ENCODE results near the gene RASL10A. TPM values are rescaled to one million over a fixed set of nuclear protein-coding genes. Genes with fewer than 3 reads are reported as not detected.
A peak's percentile ranks its signal among the peaks of the same experiment; 100 is the strongest.

Gene RASL10A
- total and polyA plus RNA-seq, 10 donors: 0.54 to 6.1 (median 2.3) TPM

- intact Hi-C loops (cut with DNase I; ENCODE audit: low total_unique reads): no loop called here
- H3K36me3 ChIP-seq: peaks cover 0 to 7% (median 0%) of the 10 kb centered on the region in 6 donors
- peaks cover 0 to 55% (median 16%) of the 10 kb centered on the region in 7 donors for H3K27me3 ChIP-seq (replicated peaks in 1 of 7)
- WGBS, 5 donors: 14 to 51% (median 19%) methylated on average over 18 to 83 of the region's 83 CpGs
- H3K9me3 ChIP-seq: no peaks in the 10 kb centered on the region
- peak overlapping the region; percentile 51 to 89 (median 77) for H3K27ac ChIP-seq
- TF ChIP-seq POLR2AphosphoS5 (IDR thresholded peaks at IDR 0.05) (peak in 2 of 3 donors; percentile 61 to 70), CTCF (IDR thresholded peaks at IDR 0.05 in 8 of 11, conservative IDR thresholded peaks at IDR 0.05 in 3 of 11) (no peak)
- DNase-seq: peak; percentile 86
- peaks cover 26 to 89% (median 71%) of the 10 kb centered on the region in 6 donors for H3K4me1 ChIP-seq
- peak overlapping the region; percentile 60 to 89 (median 72) for H3K4me3 ChIP-seq
Measured at GRCh38 chr22:29306835-29307595, 8.5 kb downstream of the RASL10A start.

GRCh38 chr22:29306175-29306834 lies 9.2 kb downstream of the RASL10A start, which contains the start of gene GAS2L1:
GAS2L1 (plus strand) TSS chr22:29306650; CDS start chr22:29308106, 1,456 bp downstream.
- intact Hi-C loops (cut with DNase I; ENCODE audit: low total_unique reads): no loop called here
- Histone ChIP-seq H3K27ac (peak within 1 kb of the TSS; percentile 51 to 89 (median 77)), H3K4me3 (peak within 1 kb of the TSS; percentile 60 to 89 (median 72)), H3K4me1 (peaks cover 26 to 82% (median 66%) of the 10 kb centered on the region in 6 donors), H3K27me3 (replicated peaks in 1 of 7) (peaks cover 0 to 48% (median 9%) of the 10 kb centered on the region in 7 donors), H3K9me3 (no peaks in the 10 kb centered on the region), H3K36me3 (peaks cover 0 to 8% (median under 1%) of the 10 kb centered on the region in 6 donors)
- peak; percentile 89 for DNase-seq
- TF ChIP-seq POLR2AphosphoS5 (IDR thresholded peaks at IDR 0.05): peak; percentile 26 to 77 (median 70)
- TF ChIP-seq POLR2A (IDR thresholded peaks at IDR 0.05): no peak
- TF ChIP-seq CTCF (IDR thresholded peaks at IDR 0.05 in 8 of 11, conservative IDR thresholded peaks at IDR 0.05 in 3 of 11): peak; percentile 5 to 83 (median 70)
- 0 to 2% (median 1%) methylated on average over 2 to 40 of the region's 40 CpGs for whole genome bisulfite sequencing, 5 donors

- TF ChIP-seq POLR2A (IDR thresholded peaks at IDR 0.05) (no peak), CTCF (IDR thresholded peaks at IDR 0.05 in 8 of 11, conservative IDR thresholded peaks at IDR 0.05 in 3 of 11) (no peak), POLR2AphosphoS5 (IDR thresholded peaks at IDR 0.05) (no peak)
- Histone ChIP-seq H3K36me3 (peaks cover 0 to 13% (median 5%) of the 10 kb centered on the region in 6 donors), H3K27ac (peak overlapping the region in 4 of 8 donors; percentile 82 to 89 (median 84)), H3K4me3 (peak overlapping the region; percentile 60 to 89 (median 72)), H3K4me1 (peaks cover 24 to 77% (median 61%) of the 10 kb centered on the region in 6 donors), H3K27me3 (replicated peaks in 1 of 7) (peaks cover 0 to 43% (median 9%) of the 10 kb centered on the region in 7 donors), H3K9me3 (no peaks in the 10 kb centered on the region)
- intact Hi-C loops (cut with DNase I; ENCODE audit: low total_unique reads): no loop called here
- DNase-seq: no peak
- WGBS, 5 donors: 48 to 61% (median 56%) methylated on average over 6 to 7 of the region's 7 CpGs
Measured at GRCh38 chr22:29305836-29306174, 9.7 kb downstream of the RASL10A start.

Data from spleen (tissue), 11 donors.